AG10803 (cell line): ENCODE results near the gene ADD3.
A peak's percentile ranks its signal among the peaks of the same experiment; 100 is the strongest.
"Not testable (repeated sequence)": the region's sequence is repeated elsewhere in the genome, so short reads cannot be mapped to it uniquely, and the experiment has no call there.

Source experiments
- DNase-seq: peaks from one replicate; pipeline ENCODE4 v3.0.0; 2010; ENCODE audit warnings: low read depth
- H3K4me3 ChIP-seq: 2 replicates; pipeline ENCODE4 v1.5.1; 2011; ENCODE audit warnings: mild to moderate bottlenecking, low read length, control low read depth
- CTCF ChIP-seq: conservative IDR thresholded peaks from 2 replicates; pipeline ENCODE4 v1.5.1; 2011; ENCODE audit warnings: mild to moderate bottlenecking, low read length, control low read depth, inconsistent platforms

ADD3 gene

GRCh38 chr10:110109511-110109910, 101.7 kb downstream of the ADD3 start:
- no peak for DNase-seq
- TF ChIP-seq CTCF, result no peak
- H3K4me3 ChIP-seq, result no peak overlapping the region

- H3K4me3 ChIP-seq, result no peak overlapping the region
- no peak for TF ChIP-seq CTCF
- no peak for DNase-seq
These were observed 102.6 kb downstream of the ADD3 start for GRCh38 chr10:110110338-110110737.

DNA sequence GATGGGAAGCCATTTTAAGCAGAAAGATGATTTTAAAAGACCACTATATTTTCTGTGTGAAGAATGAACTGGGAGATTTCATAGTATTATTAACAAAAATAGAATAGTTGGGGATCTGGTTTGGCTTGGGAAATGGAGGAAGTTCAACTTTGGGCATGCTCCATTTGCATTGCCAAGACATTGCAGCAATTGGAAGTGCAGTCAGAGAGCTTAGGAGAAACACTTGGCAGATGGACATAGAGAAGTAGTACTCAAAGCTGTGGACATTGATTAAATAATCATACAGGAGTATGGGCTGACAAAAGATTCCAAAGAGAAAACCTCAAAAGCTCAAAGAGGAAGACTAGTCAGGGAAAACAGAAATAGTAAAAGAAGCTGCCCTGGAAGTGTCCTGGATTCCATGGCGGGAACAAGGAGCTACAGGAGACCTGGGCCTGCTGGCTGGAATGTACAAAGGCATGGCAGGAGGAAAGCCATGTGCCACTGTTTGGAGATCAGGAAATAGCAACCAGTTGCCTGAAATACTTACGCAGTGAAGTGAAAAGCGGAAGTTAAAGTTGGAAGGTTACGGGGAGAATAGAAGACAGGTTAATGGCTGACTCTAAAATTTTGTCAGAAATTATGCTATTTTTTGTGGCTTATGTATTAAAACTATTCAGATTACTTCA, 106.0 kb downstream of the ADD3 start:
- DNase-seq, result no peak
- no peak for TF ChIP-seq CTCF
- no peak overlapping the region for H3K4me3 ChIP-seq

GRCh38 chr10:110114668-110115067, 106.9 kb downstream of the ADD3 start:
- not testable (repeated sequence) for DNase-seq, H3K4me3 ChIP-seq

DNA sequence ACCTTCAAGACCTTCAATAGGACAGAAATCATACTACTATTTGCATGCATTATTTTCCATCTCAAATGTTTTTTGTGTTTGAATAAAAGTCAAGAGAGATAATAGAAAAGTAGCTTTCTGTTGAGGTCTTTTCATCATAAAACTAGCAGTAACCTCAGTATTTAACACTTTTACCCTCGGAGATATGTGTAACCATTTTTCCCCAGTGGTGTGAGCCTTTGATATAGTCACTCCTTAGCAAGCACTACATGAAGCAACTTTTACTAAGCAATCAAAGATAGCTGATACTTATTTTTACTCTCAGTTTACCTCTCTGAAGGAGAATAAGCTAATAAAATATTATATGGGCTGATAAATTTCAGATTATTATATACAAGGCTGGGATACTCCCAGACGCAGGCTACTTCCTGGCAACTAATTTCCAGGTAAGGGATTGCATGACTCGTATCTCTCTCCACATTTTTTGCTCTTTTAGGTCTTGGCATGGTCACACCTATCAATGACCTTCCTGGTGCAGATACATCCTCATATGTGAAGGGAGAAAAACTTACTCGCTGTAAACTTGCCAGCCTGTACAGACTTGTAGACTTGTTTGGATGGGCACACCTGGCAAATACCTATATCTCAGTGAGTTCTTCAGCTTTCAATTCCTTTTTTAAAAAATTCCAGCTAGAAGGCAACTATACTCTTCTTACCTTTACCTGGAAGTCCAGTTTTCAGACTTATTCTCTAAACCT, 108.2 kb downstream of the ADD3 start:
- DNase-seq, result no peak
- H3K4me3 ChIP-seq, result no peak overlapping the region
- TF ChIP-seq CTCF, result no peak

- no peak for TF ChIP-seq CTCF
- DNase-seq, result peak; percentile 6
- no peak overlapping the region for H3K4me3 ChIP-seq
These were observed 111.3 kb downstream of the ADD3 start for GRCh38 chr10:110118891-110119621.

- H3K4me3 ChIP-seq, result no peak overlapping the region
- no peak for DNase-seq
- no peak for TF ChIP-seq CTCF
These were observed 115.8 kb downstream of the ADD3 start for GRCh38 chr10:110123594-110123993.
